Hematopoietic multipotent progenitor cell treated with erythropoietin and hydrocortisone succinate and interleukin-3 and kit ligand, for 8 days (in vitro differentiated cells): ENCODE measurements around the gene SH3GL2.

Experiments
- DNase-seq: peaks from one replicate; pipeline ENCODE4 v3.0.0-alpha.2; 2015

The SH3GL2 gene

GRCh38 chr9:17824191-17824590, 245.3 kb downstream of the SH3GL2 start:
- no peak for DNase-seq

GRCh38 chr9:17824616-17825264, 245.9 kb downstream of the SH3GL2 start:
- DNase-seq = no peak

- no peak for DNase-seq
Observed at GRCh38 chr9:17825265-17825659, 246.4 kb downstream of the SH3GL2 start.

GRCh38 chr9:17829064-17829463, 250.2 kb downstream of the SH3GL2 start:
- no peak for DNase-seq

- no peak for DNase-seq
Observed at GRCh38 chr9:17829812-17830385, 251.0 kb downstream of the SH3GL2 start.

- DNase-seq = no peak
Observed at GRCh38 chr9:17832812-17833211, 253.9 kb downstream of the SH3GL2 start.

GRCh38 chr9:17833846-17834245, 255.0 kb downstream of the SH3GL2 start:
- DNase-seq = no peak

GRCh38 chr9:17837965-17838364, 259.1 kb downstream of the SH3GL2 start:
- peak; percentile 18 for DNase-seq

- no peak for DNase-seq
Observed at GRCh38 chr9:17839776-17840175, 260.9 kb downstream of the SH3GL2 start.

GRCh38 chr9:17843236-17843635, 264.4 kb downstream of the SH3GL2 start:
- DNase-seq = no peak
